ENCODE results near the gene LRMDA. TPM values are rescaled to one million over a fixed set of nuclear protein-coding genes. Genes with fewer than 3 reads are reported as not detected.
"Not testable (repeated sequence)": the region's sequence is repeated elsewhere in the genome, so short reads cannot be mapped to it uniquely, and the experiment has no call there.

The LRMDA gene
- total RNA-seq, 1 experiment from 2014 or later = not detected

GRCh38 chr10:76581506-76582256 lies 1150.3 kb downstream of the LRMDA start:
- Histone ChIP-seq H3K27ac (ENCODE audit: low read depth, low read length, poor library complexity, severe bottlenecking) (no peak overlapping the region), H3K36me3 (ENCODE audit: insufficient read depth, low read length, poor library complexity, severe bottlenecking) (no peaks in the 10 kb centered on the region), H3K4me3 (ENCODE audit: low read depth, low read length, poor library complexity, severe bottlenecking) (no peak overlapping the region), H3K4me1 (ENCODE audit: insufficient read depth, low read length, poor library complexity, severe bottlenecking) (no peaks in the 10 kb centered on the region), H3K27me3 (replicated peaks; ENCODE audit: insufficient read depth, low read depth, low read length, poor library complexity) (no peaks in the 10 kb centered on the region), H3K9me3 (ENCODE audit: low read depth, low read length, poor library complexity, severe bottlenecking) (no peaks in the 10 kb centered on the region)
- intact Hi-C loops (cut with micrococcal nuclease; ENCODE audit: unreplicated experiment) = no loop called here
- no TSS peak for BruUV-seq (replicated peaks)
- no peak for TF ChIP-seq CTCF (conservative IDR thresholded peaks at IDR 0.05; ENCODE audit: low read depth, low read length)
- TF ChIP-seq EZH2 (IDR thresholded peaks at IDR 0.05; ENCODE audit: borderline replicate concordance, low read depth, low read length, poor library complexity, severe bottlenecking) = no peak
- DNase-seq (ENCODE audit: low spot score) = no peak
- POLR2A ChIA-PET (ENCODE audit: low non-redundant PET) = no interaction called here
- CTCF ChIA-PET = no interaction called here

GRCh38 chr10:76582531-76582930 lies 1151.1 kb downstream of the LRMDA start:
- Histone ChIP-seq H3K4me3 (ENCODE audit: low read depth, low read length, poor library complexity, severe bottlenecking) (no peak overlapping the region), H3K4me1 (ENCODE audit: insufficient read depth, low read length, poor library complexity, severe bottlenecking) (no peaks in the 10 kb centered on the region), H3K27ac (ENCODE audit: low read depth, low read length, poor library complexity, severe bottlenecking) (no peak overlapping the region), H3K36me3 (ENCODE audit: insufficient read depth, low read length, poor library complexity, severe bottlenecking) (no peaks in the 10 kb centered on the region), H3K9me3 (ENCODE audit: low read depth, low read length, poor library complexity, severe bottlenecking) (no peaks in the 10 kb centered on the region), H3K27me3 (replicated peaks; ENCODE audit: insufficient read depth, low read depth, low read length, poor library complexity) (no peaks in the 10 kb centered on the region)
- POLR2A ChIA-PET (ENCODE audit: low non-redundant PET) = no interaction called here
- CTCF ChIA-PET = no interaction called here
- no peak for DNase-seq (ENCODE audit: low spot score)
- no peak for TF ChIP-seq EZH2 (IDR thresholded peaks at IDR 0.05; ENCODE audit: borderline replicate concordance, low read depth, low read length, poor library complexity, severe bottlenecking)
- TF ChIP-seq CTCF (conservative IDR thresholded peaks at IDR 0.05; ENCODE audit: low read depth, low read length) = no peak
- intact Hi-C loops (cut with micrococcal nuclease; ENCODE audit: unreplicated experiment) = no loop called here
- no TSS peak for BruUV-seq (replicated peaks)

- ChIA-PET POLR2A (ENCODE audit: low non-redundant PET) (no interaction called here), CTCF (no interaction called here)
- H3K27ac ChIP-seq (ENCODE audit: low read depth, low read length, poor library complexity, severe bottlenecking) = no peak overlapping the region
- H3K4me1 ChIP-seq (ENCODE audit: insufficient read depth, low read length, poor library complexity, severe bottlenecking) = no peaks in the 10 kb centered on the region
- H3K9me3 ChIP-seq (ENCODE audit: low read depth, low read length, poor library complexity, severe bottlenecking) = no peaks in the 10 kb centered on the region
- DNase-seq (ENCODE audit: low spot score) = peak; percentile 2
- intact Hi-C loops (cut with micrococcal nuclease; ENCODE audit: unreplicated experiment) = no loop called here
- no peaks in the 10 kb centered on the region for H3K27me3 ChIP-seq (replicated peaks; ENCODE audit: insufficient read depth, low read depth, low read length, poor library complexity)
- no peak overlapping the region for H3K4me3 ChIP-seq (ENCODE audit: low read depth, low read length, poor library complexity, severe bottlenecking)
- no TSS peak for BruUV-seq (replicated peaks)
- TF ChIP-seq EZH2 (IDR thresholded peaks at IDR 0.05; ENCODE audit: borderline replicate concordance, low read depth, low read length, poor library complexity, severe bottlenecking) (no peak), CTCF (conservative IDR thresholded peaks at IDR 0.05; ENCODE audit: low read depth, low read length) (no peak)
- no peaks in the 10 kb centered on the region for H3K36me3 ChIP-seq (ENCODE audit: insufficient read depth, low read length, poor library complexity, severe bottlenecking)
Measured at GRCh38 chr10:76583711-76584161, 1152.3 kb downstream of the LRMDA start.

GRCh38 chr10:76584466-76584865 lies 1153.0 kb downstream of the LRMDA start:
- H3K9me3 ChIP-seq (ENCODE audit: low read depth, low read length, poor library complexity, severe bottlenecking); H3K4me1 ChIP-seq (ENCODE audit: insufficient read depth, low read length, poor library complexity, severe bottlenecking); H3K36me3 ChIP-seq (ENCODE audit: insufficient read depth, low read length, poor library complexity, severe bottlenecking); DNase-seq (ENCODE audit: low spot score); H3K27me3 ChIP-seq (replicated peaks; ENCODE audit: insufficient read depth, low read depth, low read length, poor library complexity); H3K4me3 ChIP-seq (ENCODE audit: low read depth, low read length, poor library complexity, severe bottlenecking); H3K27ac ChIP-seq (ENCODE audit: low read depth, low read length, poor library complexity, severe bottlenecking); BruUV-seq (replicated peaks); CTCF ChIA-PET; intact Hi-C loops (cut with micrococcal nuclease; ENCODE audit: unreplicated experiment); POLR2A ChIA-PET (ENCODE audit: low non-redundant PET): not testable (repeated sequence)
